Activated B cell treated with CpG ODN at 0.5 μM for 24 hours (primary cell): ENCODE data around the gene CCNC. TPM values are rescaled to one million over a fixed set of nuclear protein-coding genes. Genes with fewer than 3 reads are reported as not detected.

ENCODE experiments used
- ATAC-seq: fragments of 200-7000 bp; cut with Tn5 transposase; one replicate; pipeline ENCODE4 v1.10.0; 2021; ENCODE audit warnings: low read depth, mild to moderate bottlenecking, moderate library complexity
- CTCF ChIA-PET: fragments of 350-600 bp; sonication (Branson Sonifier 250); formaldehyde crosslinking; loops from one replicate; lab custom pipeline; 2021; ENCODE audit warnings: antibody characterized with exemption; lab: Charles Lee
- POLR2A ChIA-PET: fragments of 350-600 bp; sonication (Branson Sonifier 250); formaldehyde crosslinking; loops from one replicate; lab custom pipeline; 2021; ENCODE audit warnings: antibody characterized with exemption; lab: Charles Lee
- DNase-seq: peaks from one replicate; pipeline ENCODE4 v3.0.0; 2022
- H3K27ac Mint-ChIP-seq: one replicate; pipeline ENCODE4 v1.8.0; 2020; ENCODE audit warnings: mixed read lengths
- H3K27me3 Mint-ChIP-seq: one replicate; pipeline ENCODE4 v1.8.0; 2021; ENCODE audit warnings: mixed read lengths
- H3K36me3 Mint-ChIP-seq: one replicate; pipeline ENCODE4 v1.8.0; 2021; ENCODE audit warnings: low read depth, mixed read lengths
- H3K4me1 Mint-ChIP-seq: one replicate; pipeline ENCODE4 v1.8.0; 2021; ENCODE audit warnings: mixed read lengths
- H3K4me3 Mint-ChIP-seq: one replicate; pipeline ENCODE4 v1.8.0; 2020; ENCODE audit warnings: mild to moderate bottlenecking, mixed read lengths
- H3K9me3 Mint-ChIP-seq: one replicate; pipeline ENCODE4 v1.8.0; 2020; ENCODE audit warnings: mixed read lengths
- CTCF ChIP-seq: fragments of 200-600 bp; IDR thresholded peaks from one replicate; pipeline ENCODE4 v1.8.0; 2022; ENCODE audit warnings: antibody characterized with exemption, mild to moderate bottlenecking
- intact Hi-C: fragments of 100-400 bp; cut with micrococcal nuclease; formaldehyde crosslinking; loops from one replicate; pipeline ENCODE4 v1.15.1; 2024
- total RNA-seq: library from RNA; stranded (reverse); gene quantifications from 2 replicates; pipeline ENCODE4 v1.2.3, GENCODE V29; 2022

CCNC gene
- total RNA-seq, 1 donor from 2014 or later: 51.6 TPM

GRCh38 chr6:99579781-99580180 lies 11.3 kb upstream of the CCNC start:
- DNase-seq: no peak
- peaks cover 12% of the 10 kb centered on the region for H3K27me3 Mint-ChIP-seq

GRCh38 chr6:99575544-99576227 lies 7.2 kb upstream of the CCNC start:
- POLR2A ChIA-PET: no interaction called here
- intact Hi-C loops: no loop called here
- CTCF ChIA-PET: no interaction called here
- H3K9me3 Mint-ChIP-seq: no peaks in the 10 kb centered on the region
- no peaks in the 10 kb centered on the region for H3K36me3 Mint-ChIP-seq
- peaks cover 4% of the 10 kb centered on the region for H3K27me3 Mint-ChIP-seq
- H3K27ac Mint-ChIP-seq: no peak overlapping the region
- no peaks in the 10 kb centered on the region for H3K4me1 Mint-ChIP-seq
- no peak for DNase-seq
- no peak for ATAC-seq
- TF ChIP-seq CTCF: no peak
- H3K4me3 Mint-ChIP-seq: no peak overlapping the region

More at GRCh38 chr6:99579781-99580180, 11.3 kb upstream of the CCNC start:
- ATAC-seq: no peak
- Mint-ChIP-seq H3K36me3 (no peaks in the 10 kb centered on the region), H3K9me3 (no peaks in the 10 kb centered on the region), H3K4me1 (no peaks in the 10 kb centered on the region), H3K4me3 (no peak overlapping the region), H3K27ac (no peak overlapping the region)
- no peak for TF ChIP-seq CTCF
- CTCF ChIA-PET: no interaction called here
- intact Hi-C loops: no loop called here
- POLR2A ChIA-PET: no interaction called here

- no peak overlapping the region for H3K4me3 Mint-ChIP-seq
- ChIA-PET POLR2A (no interaction called here), CTCF (interaction anchor here (0.7 kb wide), 1 partner anchor 172 kb away, joined by 3 read pairs; no protein-coding TSS in a partner anchor)
- no peak overlapping the region for H3K27ac Mint-ChIP-seq
- intact Hi-C loops: no loop called here
- H3K4me1 Mint-ChIP-seq: no peaks in the 10 kb centered on the region
- H3K36me3 Mint-ChIP-seq: no peaks in the 10 kb centered on the region
- DNase-seq (no peak), ATAC-seq (no peak)
- H3K9me3 Mint-ChIP-seq: peaks cover 2% of the 10 kb centered on the region
- no peak for TF ChIP-seq CTCF
- H3K27me3 Mint-ChIP-seq: no peaks in the 10 kb centered on the region
These were observed 5.6 kb upstream of the CCNC start for GRCh38 chr6:99573980-99574617.

GRCh38 chr6:99563056-99563723 lies 5.3 kb downstream of the CCNC start:
- H3K4me1 Mint-ChIP-seq: peaks cover 30% of the 10 kb centered on the region
- ATAC-seq (no peak), DNase-seq (no peak)
- no peak overlapping the region for H3K4me3 Mint-ChIP-seq
- H3K36me3 Mint-ChIP-seq: peaks cover 28% of the 10 kb centered on the region
- intact Hi-C loops: no loop called here
- ChIA-PET POLR2A (no interaction called here), CTCF (no interaction called here)
- H3K9me3 Mint-ChIP-seq: no peaks in the 10 kb centered on the region
- no peak overlapping the region for H3K27ac Mint-ChIP-seq
- no peaks in the 10 kb centered on the region for H3K27me3 Mint-ChIP-seq
- no peak for TF ChIP-seq CTCF

GRCh38 chr6:99560668-99561067 lies 7.8 kb downstream of the CCNC start:
- H3K36me3 Mint-ChIP-seq: peaks cover 46% of the 10 kb centered on the region
- CTCF ChIA-PET: no interaction called here
- intact Hi-C loops: no loop called here
- H3K27ac Mint-ChIP-seq: no peak overlapping the region
- no peak overlapping the region for H3K4me3 Mint-ChIP-seq
- no peaks in the 10 kb centered on the region for H3K9me3 Mint-ChIP-seq
- H3K27me3 Mint-ChIP-seq: no peaks in the 10 kb centered on the region
- ATAC-seq: no peak
- TF ChIP-seq CTCF: no peak
- DNase-seq: no peak
- H3K4me1 Mint-ChIP-seq: peaks cover 14% of the 10 kb centered on the region
- POLR2A ChIA-PET: interaction anchor here (0.6 kb wide), 1 partner anchor 43 kb away, joined by 6 read pairs; no protein-coding TSS in a partner anchor
